ENCODE results near the gene RNF40.

DNA sequence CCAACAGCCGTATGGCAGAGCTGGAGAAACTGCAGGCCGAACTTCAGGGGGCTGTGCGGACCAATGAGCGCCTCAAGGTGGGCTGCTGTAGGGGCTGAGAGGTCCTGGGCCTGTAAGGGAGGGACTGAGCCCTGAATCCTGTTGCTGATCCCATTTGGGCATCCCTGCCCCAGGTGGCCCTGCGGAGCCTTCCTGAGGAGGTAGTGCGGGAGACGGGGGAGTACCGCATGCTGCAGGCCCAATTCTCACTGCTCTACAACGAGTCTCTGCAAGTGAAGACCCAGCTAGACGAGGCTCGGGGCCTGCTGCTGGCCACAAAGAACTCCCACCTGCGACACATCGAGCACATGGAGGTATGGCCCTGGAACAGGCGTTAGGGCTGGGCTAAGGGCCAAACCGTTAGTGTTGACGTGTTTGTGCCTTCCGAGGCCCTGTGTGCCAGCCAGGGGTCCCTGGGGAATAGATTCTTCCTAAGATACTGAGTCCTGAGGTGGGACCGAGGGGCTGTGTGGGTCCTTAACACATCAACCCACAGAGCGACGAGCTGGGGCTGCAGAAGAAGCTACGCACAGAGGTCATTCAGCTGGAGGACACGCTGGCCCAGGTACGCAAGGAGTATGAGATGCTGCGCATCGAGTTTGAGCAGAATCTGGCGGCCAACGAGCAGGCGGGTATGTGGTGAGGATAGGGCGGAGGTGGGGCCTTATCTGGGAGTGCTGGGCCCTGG lies 4.2 kb downstream of the RNF40 start:
- TF ChIP-seq CTCF (IDR thresholded peaks at IDR 0.05): no peak
- TF ChIP-seq POLR2AphosphoS5 (IDR thresholded peaks at IDR 0.05; ENCODE audit: low read depth, low read length): no peak
- no peak for TF ChIP-seq TCF7L2 (IDR thresholded peaks at IDR 0.05; ENCODE audit: low read depth, low read length)
- no peak for TF ChIP-seq REST (IDR thresholded peaks at IDR 0.05; ENCODE audit: insufficient read depth in 1 of 2, low read depth in 2 of 2, low read length in 1 of 2)
